H1 (cell line): Measurements from ENCODE around the gene FNDC11. TPM values are rescaled to one million over a fixed set of nuclear protein-coding genes. Genes with fewer than 3 reads are reported as not detected.

Experiments used
- CTCF ChIA-PET: fragments of 300-600 bp; sonication (Branson Sonifier 250); formaldehyde crosslinking; loops from one replicate; lab custom pipeline; 2021; ENCODE audit not compliant: partially characterized antibody; lab: Charles Lee
- POLR2A ChIA-PET: fragments of 300-600 bp; sonication (Branson Sonifier 250); formaldehyde crosslinking; loops from one replicate; lab custom pipeline; 2021; ENCODE audit warnings: inconsistent platforms; ENCODE audit not compliant: partially characterized antibody; lab: Charles Lee
- DNase-seq, 2 experiments: peaks; one replicate each; pipeline versions ENCODE4 v3.0.0 to v3.0.0-alpha.2; 2010 to 2022; ENCODE audit warnings: low spot score in 2 of 2, low read depth in 1 of 2, mixed read lengths in 1 of 2
- FAIRE-seq: peaks from 2 replicates; lab custom pipeline; 2011; peaks lifted over from hg19 to GRCh38; lab: Jason Lieb, UNC
- H2AFZ ChIP-seq: 2 replicates; pipeline ENCODE4 v1.8.1; 2012; ENCODE audit warnings: low read length, inconsistent platforms
- H2AK5ac ChIP-seq: 2 replicates; pipeline ENCODE4 v1.6.1; 2013; ENCODE audit warnings: low read depth, low read length
- H2BK120ac ChIP-seq: replicated peaks from 2 replicates; pipeline ENCODE3; 2013; ENCODE audit warnings: low read depth, low read length, inconsistent platforms
- H2BK12ac ChIP-seq: 2 replicates; pipeline ENCODE4 v1.6.1; 2013; ENCODE audit warnings: low read depth, low read length
- H2BK15ac ChIP-seq: 2 replicates; pipeline ENCODE4 v1.6.1; 2013; ENCODE audit warnings: low read length
- H2BK20ac ChIP-seq: 2 replicates; pipeline ENCODE4 v1.6.1; 2013; ENCODE audit warnings: low read length
- H2BK5ac ChIP-seq: 2 replicates; pipeline ENCODE4 v1.6.1; 2013; ENCODE audit warnings: low read depth, low read length
- H3K14ac ChIP-seq: 2 replicates; pipeline ENCODE4 v1.6.1; 2013; ENCODE audit warnings: inconsistent platforms; ENCODE audit not compliant: insufficient read length
- H3K18ac ChIP-seq: 2 replicates; pipeline ENCODE4 v1.6.1; 2013; ENCODE audit warnings: low read length; ENCODE audit errors: extremely low read depth
- H3K23ac ChIP-seq: 2 replicates; pipeline ENCODE4 v1.6.1; 2013; ENCODE audit warnings: inconsistent platforms; ENCODE audit not compliant: insufficient read length
- H3K23me2 ChIP-seq: 2 replicates; pipeline ENCODE4 v1.6.1; 2013; ENCODE audit warnings: low read depth, low read length
- H3K27ac ChIP-seq: 2 replicates; pipeline ENCODE4 v1.6.1; 2011; ENCODE audit warnings: low read depth, low read length, inconsistent platforms
- H3K27me3 ChIP-seq, 4 experiments: replicated peaks in 1 of 4; 1 replicate in 1 of 4; 2 replicates in 3 of 4; pipeline versions ENCODE4 v1.6.1 to v1.8.1; 2011 to 2013; ENCODE audit warnings: low read length in 3 of 4, mild to moderate bottlenecking in 3 of 4, inconsistent platforms in 2 of 4, mixed read lengths in 2 of 4, moderate library complexity in 1 of 4; ENCODE audit not compliant: control insufficient read depth in 3 of 4, insufficient read depth in 3 of 4; ENCODE audit errors: extremely low read depth in 1 of 4
- H3K36me3 ChIP-seq, 4 experiments: 2 replicates each; pipeline versions ENCODE4 v1.6.1 to v1.8.1; 2011 to 2013; ENCODE audit warnings: mild to moderate bottlenecking in 4 of 4, low read length in 3 of 4, moderate library complexity in 2 of 4, control low read depth in 1 of 4, inconsistent platforms in 1 of 4; ENCODE audit not compliant: insufficient read depth in 4 of 4, control insufficient read depth in 2 of 4
- H3K4ac ChIP-seq: replicated peaks from 2 replicates; pipeline ENCODE3; 2013; ENCODE audit warnings: low read length, low read depth, mixed read lengths, inconsistent platforms; ENCODE audit not compliant: insufficient read length
- H3K4me1 ChIP-seq, 4 experiments: replicated peaks in 1 of 4; 1 replicate in 1 of 4; 2 replicates in 3 of 4; pipeline versions ENCODE4 v1.6.1 to v1.8.1; 2011 to 2013; ENCODE audit warnings: low read length in 3 of 4, inconsistent platforms in 2 of 4, mixed read lengths in 1 of 4; ENCODE audit not compliant: insufficient read depth in 4 of 4, control insufficient read depth in 3 of 4
- H3K4me2 ChIP-seq, 2 experiments: 2 replicates each; pipeline versions ENCODE4 v1.6.1 to v1.8.1; 2011 to 2013; ENCODE audit warnings: low read depth in 2 of 2, low read length in 2 of 2, control low read depth in 1 of 2, inconsistent platforms in 1 of 2, mild to moderate bottlenecking in 1 of 2; ENCODE audit not compliant: insufficient read depth in 1 of 2
- H3K4me3 ChIP-seq, 4 experiments: fragments of 200-600, 300-600 bp in 1 of 4; sonication (generic), shearing (Covaris generic), sonication (Bioruptor Twin) in 1 of 4; 2 replicates each; pipeline versions ENCODE4 v1.5.1 to v1.8.1; 2011 to 2016; ENCODE audit warnings: low read length in 4 of 4, low read depth in 3 of 4, control low read depth in 2 of 4, inconsistent platforms in 2 of 4, mild to moderate bottlenecking in 2 of 4, mixed read lengths in 1 of 4, moderate library complexity in 1 of 4; ENCODE audit not compliant: insufficient read depth in 2 of 4; ENCODE audit errors: extremely low read depth in 1 of 4
- H3K56ac ChIP-seq: replicated peaks from 2 replicates; pipeline ENCODE3; 2013; ENCODE audit warnings: low read depth, mild to moderate bottlenecking, mixed read lengths, low read length, inconsistent platforms; ENCODE audit not compliant: insufficient read length
- H3K79me1 ChIP-seq: 2 replicates; pipeline ENCODE4 v1.6.1; 2013; ENCODE audit warnings: low read depth, low read length, control low read depth
- H3K79me2 ChIP-seq, 2 experiments: 2 replicates each; pipeline versions ENCODE4 v1.6.1 to v1.8.1; 2012 to 2013; ENCODE audit warnings: low read length in 2 of 2, mild to moderate bottlenecking in 2 of 2, inconsistent platforms in 1 of 2; ENCODE audit not compliant: insufficient read depth in 2 of 2, control insufficient read depth in 1 of 2
- H3K9ac ChIP-seq, 4 experiments: replicated peaks in 1 of 4; 1 replicate in 1 of 4; 2 replicates in 3 of 4; pipeline versions ENCODE4 v1.6.1 to v1.8.1; 2011 to 2013; ENCODE audit warnings: low read depth in 3 of 4, low read length in 3 of 4, control low read depth in 2 of 4, mild to moderate bottlenecking in 2 of 4, moderate library complexity in 2 of 4, inconsistent platforms in 1 of 4; ENCODE audit errors: extremely low read depth in 1 of 4
- H3K9me3 ChIP-seq, 2 experiments: 2 replicates each; pipeline versions ENCODE4 v1.6.1 to v1.8.1; 2012 to 2013; ENCODE audit warnings: mild to moderate bottlenecking in 2 of 2, moderate library complexity in 2 of 2, control low read depth in 1 of 2, inconsistent platforms in 1 of 2, low read depth in 1 of 2, low read length in 1 of 2, mixed read lengths in 1 of 2; ENCODE audit not compliant: insufficient read depth in 2 of 2
- H4K20me1 ChIP-seq, 2 experiments: replicated peaks in 1 of 2; 2 replicates each; pipeline versions ENCODE3 to v1.8.1; 2011 to 2013; ENCODE audit warnings: inconsistent platforms in 2 of 2, low read length in 2 of 2, mild to moderate bottlenecking in 1 of 2; ENCODE audit not compliant: insufficient read depth in 2 of 2, control insufficient read depth in 1 of 2
- H4K5ac ChIP-seq: 2 replicates; pipeline ENCODE4 v1.6.1; 2013; ENCODE audit warnings: low read length, low read depth, mixed read lengths, inconsistent platforms; ENCODE audit not compliant: insufficient read length
- H4K8ac ChIP-seq: 2 replicates; pipeline ENCODE4 v1.8.0; 2013; ENCODE audit warnings: mild to moderate bottlenecking, moderate library complexity, low read length, inconsistent platforms; ENCODE audit not compliant: insufficient read depth; ENCODE audit errors: extremely low read depth
- H4K91ac ChIP-seq: replicated peaks from 2 replicates; pipeline ENCODE3; 2013; ENCODE audit warnings: low read length, mixed read lengths, inconsistent platforms; ENCODE audit not compliant: insufficient read length
- ASH2L ChIP-seq: fragments of 200-600, 300-600 bp; sonication (generic); IDR thresholded peaks from one replicate; pipeline ENCODE4 v1.7.1; 2017; ENCODE audit warnings: low read length
- EGR1 ChIP-seq: IDR thresholded peaks from 2 replicates; pipeline ENCODE4 v1.6.1; 2011; ENCODE audit warnings: low read depth, low read length, borderline replicate concordance
- EZH2 ChIP-seq: fragments of 200-600 bp; sonication (generic); IDR thresholded peaks from 2 replicates; pipeline ENCODE4 v1.7.1; 2012; ENCODE audit warnings: low read depth, mild to moderate bottlenecking, moderate library complexity, low read length, inconsistent platforms; ENCODE audit not compliant: severe bottlenecking
- JUN ChIP-seq: IDR thresholded peaks from 2 replicates; pipeline ENCODE4 v1.6.1; 2011; ENCODE audit warnings: low read depth, mild to moderate bottlenecking, improper control_type of control experiment, low read length
- KDM1A ChIP-seq: fragments of 200-600, 300-600 bp; sonication (generic); IDR thresholded peaks from 2 replicates; pipeline ENCODE4 v1.7.1; 2016; ENCODE audit warnings: mild to moderate bottlenecking, low read length, borderline replicate concordance
- KDM4A ChIP-seq: IDR thresholded peaks from one replicate; pipeline ENCODE4 v1.7.1; 2012; ENCODE audit warnings: low read depth, mild to moderate bottlenecking, moderate library complexity, low read length, inconsistent platforms; ENCODE audit not compliant: severe bottlenecking
- NRF1 ChIP-seq: IDR thresholded peaks from 2 replicates; pipeline ENCODE4 v1.6.1; 2011; ENCODE audit warnings: mild to moderate bottlenecking, low read depth, low read length, improper control_type of control experiment
- POLR2A ChIP-seq, 2 experiments: IDR thresholded peaks; 1 replicate in 1 of 2; 2 replicates in 1 of 2; pipeline ENCODE4 v1.6.1; 2011; ENCODE audit warnings: low read depth in 2 of 2, low read length in 2 of 2, mild to moderate bottlenecking in 2 of 2; ENCODE audit errors: control extremely low read depth in 1 of 2
- SP4 ChIP-seq: IDR thresholded peaks from 2 replicates; pipeline ENCODE4 v1.6.1; 2012; ENCODE audit warnings: low read length, inconsistent platforms
- YY1 ChIP-seq: IDR thresholded peaks from 2 replicates; pipeline ENCODE4 v1.6.1; 2011; ENCODE audit warnings: low read depth, mild to moderate bottlenecking, low read length
- WGBS, 2 experiments: shearing (Covaris generic) in 1 of 2; methylation state at CpG; one replicate each; pipeline versions ENCODE4 v1.1.6 to v1.1.7; 2013 to 2015; ENCODE audit warnings: low lambda C conversion rate in 2 of 2, mixed read lengths in 2 of 2, inconsistent platforms in 1 of 2, low coverage in 1 of 2, missing lambda C conversion rate in 1 of 2; ENCODE audit not compliant: insufficient replicate concordance in 2 of 2, insufficient coverage in 1 of 2, insufficient read length in 1 of 2; ENCODE audit errors: extremely low coverage in 1 of 2, missing lambda C conversion rate in 1 of 2; 5-methylcytosine and 5-hydroxymethylcytosine counted together
- polyA plus RNA-seq, 7 experiments: library from polyadenylated mRNA; depleted of rRNA in 3 of 7; stranded (reverse) in 5 of 7; unstranded in 2 of 7; fragments of >200 nt in 5 of 7; fragments of 200-250 nt in 2 of 7; gene quantifications; 1 replicate in 5 of 7; 2 replicates in 1 of 7; 4 replicates in 1 of 7; pipeline versions ENCODE4 v1.2.1 to v1.2.3, GENCODE V29; 2011 to 2013; ENCODE audit warnings: missing spikeins in 2 of 7, mixed read lengths in 2 of 7
- total RNA-seq: library from RNA; stranded (reverse); fragmentation: NEBNext Ultra II Directional; extraction: Animal tissue kit (Norgen Biotek cat#: 25700); gene quantifications from 2 replicates; pipeline ENCODE4 v1.2.1, GENCODE V29; 2021

The FNDC11 gene
- total and polyA plus RNA-seq, 2 of the 8 experiments (the other 6 are each of a cell fraction or from before 2014, with no cell fraction given), result 2.6 to 8.8 TPM

GRCh38 chr20:63519668-63520503 is 34.1 kb upstream of the FNDC11 start:
- peak overlapping the region; percentile 59; the same call in 1 of the 2 replicates for H2AK5ac ChIP-seq
- 9% methylated on average over 42 of the region's 72 CpGs; no CpG with 5 or more reads in 1 of the 2 experiments for WGBS, 2 experiments
- H3K56ac ChIP-seq, result peak overlapping the region; percentile 16
- peak overlapping the region; percentile 66; the same call in 1 of the 2 replicates for H2BK5ac ChIP-seq
- 0 out of 2 replicates have a peak overlapping the region, but pooled peaks have one; percentile 75 for H2BK12ac ChIP-seq
- peaks cover 3 to 22% of the 10 kb centered on the region in 2 experiments for H4K20me1 ChIP-seq
- peak overlapping the region; percentile 71 for H3K18ac ChIP-seq
- peak overlapping the region; percentile 67 to 78 for H3K4me2 ChIP-seq
- no peak overlapping the region for H3K14ac ChIP-seq
- peak overlapping the region; percentile 25 to 45 (median 30); a peak in 5 of 7 replicates for H3K9ac ChIP-seq
- H3K4me1 ChIP-seq, result peaks cover 0 to 21% (median 10%) of the 10 kb centered on the region in 4 experiments; a peak in 5 of 7 replicates
- peaks cover 17% of the 10 kb centered on the region; the same call in 1 of the 2 replicates for H3K23me2 ChIP-seq
- peaks cover 0 to 6% (median under 1%) of the 10 kb centered on the region in 4 experiments; a peak in 2 of 7 replicates for H3K27me3 ChIP-seq
- no peak overlapping the region for H2AFZ ChIP-seq
- no peak overlapping the region for H3K4ac ChIP-seq
- no peak for FAIRE-seq
- no peak overlapping the region for H3K23ac ChIP-seq
- peak in 1 of 2 experiments; percentile 86 for DNase-seq
- no peak overlapping the region for H3K27ac ChIP-seq
- H4K91ac ChIP-seq, result peak overlapping the region; percentile 93
- H3K36me3 ChIP-seq, result peaks cover 0 to 14% (median 0%) of the 10 kb centered on the region in 4 experiments; a peak in 2 of 8 replicates
- H2BK120ac ChIP-seq, result peak overlapping the region; percentile 13
- peaks cover 0 to 4% of the 10 kb centered on the region in 2 experiments; a peak in 1 of 4 replicates for H3K79me2 ChIP-seq
- peaks cover 7% of the 10 kb centered on the region; the same call in 1 of the 2 replicates for H3K79me1 ChIP-seq
- H3K9me3 ChIP-seq, result no peaks in the 10 kb centered on the region
- peak overlapping the region; percentile 66 to 99 (median 88) for H3K4me3 ChIP-seq
- no peak overlapping the region for H2BK20ac ChIP-seq
- H2BK15ac ChIP-seq, result peak overlapping the region; percentile 9; the same call in 1 of the 2 replicates
- H4K8ac ChIP-seq, result peak overlapping the region; percentile 80
- no peak overlapping the region for H4K5ac ChIP-seq
- CTCF ChIA-PET, result interaction anchor here (0.6 to 3.5 kb wide), 7 partner anchors 12 to 122 kb away, joined by 3 to 31 read pairs (median 4); partner anchors contain the start of gene PTK6
- POLR2A ChIA-PET, result interaction anchor here (1.0 to 4.6 kb wide), 14 partner anchors 9 to 317 kb away, joined by 3 to 59 read pairs (median 4); partner anchors contain the start of genes PTK6 and SRMS
- TF ChIP-seq KDM1A (0 out of 2 replicates have a peak, but pooled peaks have one; percentile 5), EZH2 (peak; percentile 12), SP4 (peak; percentile 38; the same call in 1 of the 2 replicates), YY1 (no peak), EGR1 (peak; percentile 15; the same call in 1 of the 2 replicates), POLR2A (IDR thresholded peaks at IDR 0.05; ENCODE audit: control extremely low read depth in 1 of 2, low read depth in 2 of 2, low read length in 2 of 2) (peak in 1 of 2 experiments; percentile 36; a peak in 1 of 3 replicates), KDM4A (peak; percentile 43), ASH2L (peak; percentile 43), NRF1 (no peak), JUN (no peak)
